Lung (tissue), 12 donors: ENCODE results near the gene SDK1. TPM values are rescaled to one million over a fixed set of nuclear protein-coding genes. Genes with fewer than 3 reads are reported as not detected.

Experiments used
- ATAC-seq: fragments of 200-7000 bp; cut with Tn5 transposase; one replicate; pipeline ENCODE4 v1.9.1; 2020; ENCODE audit warnings: moderate number of reproducible peaks; ENCODE audit not compliant: insufficient read depth, low FRiP score
- DNase-seq, 3 donors: peaks; one replicate each; pipeline ENCODE4 v3.0.0-alpha.2; 2013 to 2017
- H3K27ac ChIP-seq, 2 donors: one replicate each; pipeline ENCODE4 v1.5.1; 2013; ENCODE audit warnings: mild to moderate bottlenecking in 2 of 2, moderate library complexity in 2 of 2, control low read depth in 1 of 2, inconsistent platforms in 1 of 2, low read depth in 1 of 2, low read length in 1 of 2
- H3K27me3 ChIP-seq, 3 donors: one replicate each; pipeline ENCODE4 v1.5.1; 2013; ENCODE audit warnings: low read length in 2 of 3; ENCODE audit not compliant: control insufficient read depth in 3 of 3, insufficient read depth in 3 of 3
- H3K36me3 ChIP-seq, 4 donors: one replicate each; pipeline ENCODE4 v1.5.1; 2013; ENCODE audit warnings: low read length in 4 of 4, mild to moderate bottlenecking in 1 of 4, moderate library complexity in 1 of 4; ENCODE audit not compliant: control insufficient read depth in 4 of 4, insufficient read depth in 4 of 4
- H3K4me1 ChIP-seq, 5 donors: one replicate each; pipeline ENCODE4 v1.5.1; 2013; ENCODE audit warnings: low read length in 5 of 5, mild to moderate bottlenecking in 2 of 5, moderate library complexity in 1 of 5; ENCODE audit not compliant: control insufficient read depth in 5 of 5, insufficient read depth in 5 of 5
- H3K4me3 ChIP-seq: one replicate; pipeline ENCODE4 v1.5.1; 2013; ENCODE audit warnings: mild to moderate bottlenecking, control low read depth, moderate library complexity
- H3K9ac ChIP-seq, 2 donors: one replicate each; pipeline ENCODE4 v1.5.1; 2013; ENCODE audit warnings: low read length in 2 of 2, control low read depth in 1 of 2; ENCODE audit not compliant: insufficient read depth in 1 of 2
- H3K9me3 ChIP-seq, 4 donors: one replicate each; pipeline ENCODE4 v1.5.1; 2013; ENCODE audit warnings: low read length in 3 of 4, mild to moderate bottlenecking in 1 of 4, moderate library complexity in 1 of 4; ENCODE audit not compliant: control insufficient read depth in 4 of 4, insufficient read depth in 3 of 4
- WGBS, 2 donors: extraction: QIAGEN DNeasy Blood & Tissue Kit; methylation state at CpG; one replicate each; pipeline ENCODE4 v1.1.7; 2013; 5-methylcytosine and 5-hydroxymethylcytosine counted together
- polyA plus RNA-seq, 2 donors: library from polyadenylated mRNA; stranded (reverse); fragments of 200-250 nt; gene quantifications; one replicate each; pipeline ENCODE4 v1.2.1, GENCODE V29; 2013
- total RNA-seq, 2 donors: library from RNA; depleted of rRNA in 1 of 2; stranded (reverse); fragments of >200 nt in 1 of 2; gene quantifications; one replicate each; pipeline ENCODE4 v1.2.1, GENCODE V29; 2014 to 2021
- TF ChIP-seq, protein P1 (sequence below): IDR thresholded peaks from 2 replicates; pipeline ENCODE4 v1.5.1; 2012; ENCODE audit warnings: mild to moderate bottlenecking; ENCODE audit errors: control extremely low read depth, extremely low read depth
- donor health status: control.
- donor health status: control.
- donor health status: Bipolar disorder and iron deficiency.
- donor health status: healthy.
- donor health status: DM: yes; HTN: yes; CAD: no.

The SDK1 gene
- total and polyA plus RNA-seq, 4 donors: 3.7 to 30.1 (median 12.7) TPM

DNA sequence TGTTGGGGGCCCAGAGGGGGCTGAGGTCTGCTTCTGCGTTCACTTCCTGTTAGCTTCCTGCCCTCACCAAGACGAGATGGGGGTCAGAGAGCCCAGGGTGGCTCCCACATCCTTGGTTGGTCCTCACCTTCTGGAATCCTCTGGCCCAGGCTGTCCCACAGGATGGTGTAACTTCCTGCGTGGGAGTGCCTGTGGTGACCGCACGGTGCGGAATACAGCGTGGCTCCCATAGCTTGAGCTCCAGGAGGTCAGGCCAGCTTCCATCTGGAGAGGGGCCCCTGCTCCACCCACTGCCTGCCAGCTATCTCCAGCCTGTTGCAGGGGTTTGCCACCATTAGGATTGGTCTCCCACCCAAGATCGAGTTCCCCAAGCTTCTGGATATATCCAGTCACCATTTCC, 699.9 kb downstream of the SDK1 start:
- Histone ChIP-seq H3K27ac (no peak overlapping the region), H3K4me1 (peaks cover 0 to 24% (median 3%) of the 10 kb centered on the region in 5 donors), H3K36me3 (no peaks in the 10 kb centered on the region), H3K4me3 (no peak overlapping the region), H3K27me3 (no peaks in the 10 kb centered on the region), H3K9me3 (no peaks in the 10 kb centered on the region), H3K9ac (no peak overlapping the region)
- ATAC-seq: no peak
- DNase-seq: no peak
- TF ChIP-seq, protein P1, sequence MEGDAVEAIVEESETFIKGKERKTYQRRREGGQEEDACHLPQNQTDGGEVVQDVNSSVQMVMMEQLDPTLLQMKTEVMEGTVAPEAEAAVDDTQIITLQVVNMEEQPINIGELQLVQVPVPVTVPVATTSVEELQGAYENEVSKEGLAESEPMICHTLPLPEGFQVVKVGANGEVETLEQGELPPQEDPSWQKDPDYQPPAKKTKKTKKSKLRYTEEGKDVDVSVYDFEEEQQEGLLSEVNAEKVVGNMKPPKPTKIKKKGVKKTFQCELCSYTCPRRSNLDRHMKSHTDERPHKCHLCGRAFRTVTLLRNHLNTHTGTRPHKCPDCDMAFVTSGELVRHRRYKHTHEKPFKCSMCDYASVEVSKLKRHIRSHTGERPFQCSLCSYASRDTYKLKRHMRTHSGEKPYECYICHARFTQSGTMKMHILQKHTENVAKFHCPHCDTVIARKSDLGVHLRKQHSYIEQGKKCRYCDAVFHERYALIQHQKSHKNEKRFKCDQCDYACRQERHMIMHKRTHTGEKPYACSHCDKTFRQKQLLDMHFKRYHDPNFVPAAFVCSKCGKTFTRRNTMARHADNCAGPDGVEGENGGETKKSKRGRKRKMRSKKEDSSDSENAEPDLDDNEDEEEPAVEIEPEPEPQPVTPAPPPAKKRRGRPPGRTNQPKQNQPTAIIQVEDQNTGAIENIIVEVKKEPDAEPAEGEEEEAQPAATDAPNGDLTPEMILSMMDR: no peak
- WGBS, 2 donors: 70 to 78% methylated on average over 8 of the region's 8 CpGs

DNA sequence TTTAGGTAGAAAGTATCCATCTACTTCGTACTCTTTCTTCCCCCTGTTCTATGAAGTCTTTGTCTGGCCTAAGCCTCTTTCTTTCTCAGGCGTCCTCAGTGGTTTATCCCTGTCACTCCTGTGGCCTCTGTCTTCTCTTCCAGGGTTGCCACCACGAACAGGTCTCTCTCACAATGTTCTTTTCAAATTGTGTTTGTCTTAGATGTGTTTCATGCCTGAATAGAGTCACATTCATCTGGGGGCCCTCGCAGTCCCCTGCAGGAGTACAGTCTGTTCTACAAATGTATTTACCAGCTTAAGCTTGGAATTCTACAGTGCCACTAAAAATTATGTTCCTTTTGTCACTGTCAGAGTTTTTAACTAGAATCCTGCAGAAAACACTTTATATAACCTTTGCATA, 700.7 kb downstream of the SDK1 start:
- WGBS, 2 donors: 77 to 82% methylated on average over 4 of the region's 4 CpGs
- ATAC-seq (no peak), DNase-seq (no peak)
- TF ChIP-seq, protein P1: no peak
- H3K36me3 ChIP-seq: no peaks in the 10 kb centered on the region
- H3K4me3 ChIP-seq: no peak overlapping the region
- no peak overlapping the region for H3K9ac ChIP-seq
- peaks cover 0 to 23% (median 3%) of the 10 kb centered on the region in 5 donors for H3K4me1 ChIP-seq
- no peaks in the 10 kb centered on the region for H3K27me3 ChIP-seq
- no peak overlapping the region for H3K27ac ChIP-seq
- no peaks in the 10 kb centered on the region for H3K9me3 ChIP-seq

GRCh38 chr7:4003503-4003902, 702.5 kb downstream of the SDK1 start:
- no peak overlapping the region for H3K4me3 ChIP-seq
- H3K9ac ChIP-seq: no peak overlapping the region
- H3K27ac ChIP-seq: no peak overlapping the region
- no peaks in the 10 kb centered on the region for H3K36me3 ChIP-seq
- H3K27me3 ChIP-seq: no peaks in the 10 kb centered on the region
- ATAC-seq (no peak), DNase-seq (no peak)
- H3K4me1 ChIP-seq: peaks cover 0 to 19% (median 0%) of the 10 kb centered on the region in 5 donors
- WGBS, 2 donors: 92 to 93% methylated on average over 9 of the region's 9 CpGs
- TF ChIP-seq, protein P1: no peak
- no peaks in the 10 kb centered on the region for H3K9me3 ChIP-seq

DNA sequence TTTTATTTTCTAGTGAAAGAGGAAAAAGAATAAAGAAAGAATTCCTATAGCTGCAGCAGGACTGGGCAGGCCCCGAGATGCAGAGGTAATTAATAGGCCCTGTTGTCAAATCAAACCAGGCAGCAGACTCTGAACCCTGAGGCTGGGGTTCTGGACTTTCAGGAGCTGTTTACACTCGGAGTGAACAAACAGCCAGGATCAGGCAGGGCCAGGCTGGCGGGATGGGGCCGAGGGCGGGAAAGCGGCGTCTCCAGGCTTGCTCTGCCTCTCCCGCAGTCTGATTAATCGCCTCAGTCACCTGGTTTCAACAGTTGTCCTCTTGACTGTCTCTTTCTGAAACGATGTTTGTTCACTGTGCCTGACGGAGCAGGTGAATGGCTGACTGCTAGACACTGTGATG, 705.6 kb downstream of the SDK1 start:
- TF ChIP-seq, protein P1: no peak
- Histone ChIP-seq H3K27me3 (no peaks in the 10 kb centered on the region), H3K36me3 (no peaks in the 10 kb centered on the region), H3K4me3 (no peak overlapping the region), H3K9ac (no peak overlapping the region), H3K9me3 (no peaks in the 10 kb centered on the region), H3K4me1 (peaks cover 0 to 16% (median 13%) of the 10 kb centered on the region in 5 donors), H3K27ac (no peak overlapping the region)
- 71 to 84% methylated on average over 11 of the region's 11 CpGs for WGBS, 2 donors
- no peak for DNase-seq
- no peak for ATAC-seq
